A549 (cell line): ENCODE measurements around the gene HSD3B7.
"Not testable (repeated sequence)": the region's sequence is repeated elsewhere in the genome, so short reads cannot be mapped to it uniquely, and the experiment has no call there.

Experiments
- HDAC2 ChIP-seq: fragments of 200-600 bp; sonication (generic); IDR thresholded peaks from 2 replicates; pipeline ENCODE4 v1.6.1; 2016
- HOXA7 ChIP-seq: fragments of 250-450 bp; sonication (Bioruptor Pico); IDR thresholded peaks from 2 replicates; pipeline ENCODE4 v1.5.0; 2020; ENCODE audit warnings: mild to moderate bottlenecking, moderate library complexity
- HOXB13 ChIP-seq: fragments of 250-450 bp; sonication (Bioruptor Pico); IDR thresholded peaks from 2 replicates; pipeline ENCODE4 v1.5.0; 2020; ENCODE audit warnings: low read depth, mild to moderate bottlenecking, moderate library complexity
- JUNB ChIP-seq: fragments of >200 bp; sonication (Bioruptor Twin); formaldehyde crosslinking; IDR thresholded peaks from 2 replicates; pipeline ENCODE4 v1.6.1; 2016
- NR3C1 ChIP-seq: fragments of >200 bp; sonication (Bioruptor Twin); formaldehyde crosslinking; IDR thresholded peaks from 3 replicates; pipeline ENCODE4 v1.6.1; 2017
- POLR2A ChIP-seq: IDR thresholded peaks from 2 replicates; pipeline ENCODE4 v1.6.1; 2012; ENCODE audit warnings: mild to moderate bottlenecking, low read length
- RAD21 ChIP-seq, 2 experiments: fragments of >200 bp in 1 of 2; sonication (Bioruptor Twin) in 1 of 2; formaldehyde crosslinking in 1 of 2; IDR thresholded peaks in 1 of 2; conservative IDR thresholded peaks in 1 of 2; 2 replicates in 1 of 2; 3 replicates in 1 of 2; pipeline ENCODE4 v1.6.1; 2012 to 2018; ENCODE audit warnings: inconsistent platforms in 1 of 2
- RCOR1 ChIP-seq: fragments of 150-350 bp; IDR thresholded peaks from 2 replicates; pipeline ENCODE4 v1.6.1; 2014; ENCODE audit warnings: antibody characterized with exemption, low read length, low read depth
- RFX5 ChIP-seq: fragments of 450-650 bp; IDR thresholded peaks from 2 replicates; pipeline ENCODE4 v1.7.1; 2014; ENCODE audit warnings: antibody characterized with exemption, mild to moderate bottlenecking, moderate library complexity
- TF ChIP-seq, protein P1 (sequence below): fragments of >200 bp; sonication (Bioruptor Twin); formaldehyde crosslinking; IDR thresholded peaks from 3 replicates; pipeline ENCODE4 v1.5.1; 2016
- TF ChIP-seq, protein P2 (sequence below): fragments of 200-600 bp; sonication (generic); IDR thresholded peaks from 2 replicates; pipeline ENCODE4 v1.6.1; 2016; ENCODE audit warnings: antibody characterized with exemption, mild to moderate bottlenecking, moderate library complexity
- TF ChIP-seq, protein P3 (sequence below): IDR thresholded peaks from 2 replicates; pipeline ENCODE4 v1.6.1; 2012
- TF ChIP-seq, protein P4 (sequence below): fragments of >200 bp; sonication (Bioruptor Twin); formaldehyde crosslinking; IDR thresholded peaks from 3 replicates; pipeline ENCODE4 v1.6.1; 2016
- TF ChIP-seq, protein P5 (sequence below): fragments of 150-350 bp; IDR thresholded peaks from 2 replicates; pipeline ENCODE4 v1.6.1; 2014; ENCODE audit warnings: low read depth, mild to moderate bottlenecking, low read length

DNA sequence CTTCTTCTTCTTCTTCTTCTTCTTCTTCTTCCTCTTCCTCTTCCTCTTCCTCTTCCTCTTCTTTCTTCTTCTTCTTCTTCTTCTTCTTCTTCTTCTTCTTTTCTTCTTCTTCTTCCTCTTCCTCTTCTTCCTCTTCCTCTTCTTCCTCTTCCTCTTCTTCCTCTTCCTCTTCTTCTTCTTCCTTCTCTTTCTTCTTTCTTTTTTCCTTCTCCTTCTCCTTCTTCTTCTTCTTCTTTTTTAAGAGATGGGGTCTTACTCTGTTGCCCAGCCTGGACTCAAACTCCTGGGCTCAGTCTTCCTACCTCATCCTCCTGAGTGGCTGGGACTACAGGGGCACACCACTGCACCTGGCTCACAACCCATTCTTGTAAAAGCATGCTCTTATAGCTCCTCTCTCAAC, 28.3 kb downstream of the HSD3B7 start:
- TF ChIP-seq, protein P1, sequence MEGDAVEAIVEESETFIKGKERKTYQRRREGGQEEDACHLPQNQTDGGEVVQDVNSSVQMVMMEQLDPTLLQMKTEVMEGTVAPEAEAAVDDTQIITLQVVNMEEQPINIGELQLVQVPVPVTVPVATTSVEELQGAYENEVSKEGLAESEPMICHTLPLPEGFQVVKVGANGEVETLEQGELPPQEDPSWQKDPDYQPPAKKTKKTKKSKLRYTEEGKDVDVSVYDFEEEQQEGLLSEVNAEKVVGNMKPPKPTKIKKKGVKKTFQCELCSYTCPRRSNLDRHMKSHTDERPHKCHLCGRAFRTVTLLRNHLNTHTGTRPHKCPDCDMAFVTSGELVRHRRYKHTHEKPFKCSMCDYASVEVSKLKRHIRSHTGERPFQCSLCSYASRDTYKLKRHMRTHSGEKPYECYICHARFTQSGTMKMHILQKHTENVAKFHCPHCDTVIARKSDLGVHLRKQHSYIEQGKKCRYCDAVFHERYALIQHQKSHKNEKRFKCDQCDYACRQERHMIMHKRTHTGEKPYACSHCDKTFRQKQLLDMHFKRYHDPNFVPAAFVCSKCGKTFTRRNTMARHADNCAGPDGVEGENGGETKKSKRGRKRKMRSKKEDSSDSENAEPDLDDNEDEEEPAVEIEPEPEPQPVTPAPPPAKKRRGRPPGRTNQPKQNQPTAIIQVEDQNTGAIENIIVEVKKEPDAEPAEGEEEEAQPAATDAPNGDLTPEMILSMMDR = not testable (repeated sequence)
- TF ChIP-seq, protein P2, sequence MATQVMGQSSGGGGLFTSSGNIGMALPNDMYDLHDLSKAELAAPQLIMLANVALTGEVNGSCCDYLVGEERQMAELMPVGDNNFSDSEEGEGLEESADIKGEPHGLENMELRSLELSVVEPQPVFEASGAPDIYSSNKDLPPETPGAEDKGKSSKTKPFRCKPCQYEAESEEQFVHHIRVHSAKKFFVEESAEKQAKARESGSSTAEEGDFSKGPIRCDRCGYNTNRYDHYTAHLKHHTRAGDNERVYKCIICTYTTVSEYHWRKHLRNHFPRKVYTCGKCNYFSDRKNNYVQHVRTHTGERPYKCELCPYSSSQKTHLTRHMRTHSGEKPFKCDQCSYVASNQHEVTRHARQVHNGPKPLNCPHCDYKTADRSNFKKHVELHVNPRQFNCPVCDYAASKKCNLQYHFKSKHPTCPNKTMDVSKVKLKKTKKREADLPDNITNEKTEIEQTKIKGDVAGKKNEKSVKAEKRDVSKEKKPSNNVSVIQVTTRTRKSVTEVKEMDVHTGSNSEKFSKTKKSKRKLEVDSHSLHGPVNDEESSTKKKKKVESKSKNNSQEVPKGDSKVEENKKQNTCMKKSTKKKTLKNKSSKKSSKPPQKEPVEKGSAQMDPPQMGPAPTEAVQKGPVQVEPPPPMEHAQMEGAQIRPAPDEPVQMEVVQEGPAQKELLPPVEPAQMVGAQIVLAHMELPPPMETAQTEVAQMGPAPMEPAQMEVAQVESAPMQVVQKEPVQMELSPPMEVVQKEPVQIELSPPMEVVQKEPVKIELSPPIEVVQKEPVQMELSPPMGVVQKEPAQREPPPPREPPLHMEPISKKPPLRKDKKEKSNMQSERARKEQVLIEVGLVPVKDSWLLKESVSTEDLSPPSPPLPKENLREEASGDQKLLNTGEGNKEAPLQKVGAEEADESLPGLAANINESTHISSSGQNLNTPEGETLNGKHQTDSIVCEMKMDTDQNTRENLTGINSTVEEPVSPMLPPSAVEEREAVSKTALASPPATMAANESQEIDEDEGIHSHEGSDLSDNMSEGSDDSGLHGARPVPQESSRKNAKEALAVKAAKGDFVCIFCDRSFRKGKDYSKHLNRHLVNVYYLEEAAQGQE = not testable (repeated sequence)
- TF ChIP-seq HOXA7 (CRISPR knock-in tag); RAD21 (conservative IDR thresholded peaks at IDR 0.05 in 1 of 2, IDR thresholded peaks at IDR 0.05 in 1 of 2); RCOR1; POLR2A; RFX5; HDAC2; NR3C1; HOXB13 (CRISPR knock-in tag); JUNB: not testable (repeated sequence)
- TF ChIP-seq, protein P3, sequence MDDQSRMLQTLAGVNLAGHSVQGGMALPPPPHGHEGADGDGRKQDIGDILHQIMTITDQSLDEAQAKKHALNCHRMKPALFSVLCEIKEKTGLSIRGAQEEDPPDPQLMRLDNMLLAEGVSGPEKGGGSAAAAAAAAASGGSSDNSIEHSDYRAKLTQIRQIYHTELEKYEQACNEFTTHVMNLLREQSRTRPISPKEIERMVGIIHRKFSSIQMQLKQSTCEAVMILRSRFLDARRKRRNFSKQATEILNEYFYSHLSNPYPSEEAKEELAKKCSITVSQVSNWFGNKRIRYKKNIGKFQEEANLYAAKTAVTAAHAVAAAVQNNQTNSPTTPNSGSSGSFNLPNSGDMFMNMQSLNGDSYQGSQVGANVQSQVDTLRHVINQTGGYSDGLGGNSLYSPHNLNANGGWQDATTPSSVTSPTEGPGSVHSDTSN = not testable (repeated sequence)
- TF ChIP-seq, protein P4, sequence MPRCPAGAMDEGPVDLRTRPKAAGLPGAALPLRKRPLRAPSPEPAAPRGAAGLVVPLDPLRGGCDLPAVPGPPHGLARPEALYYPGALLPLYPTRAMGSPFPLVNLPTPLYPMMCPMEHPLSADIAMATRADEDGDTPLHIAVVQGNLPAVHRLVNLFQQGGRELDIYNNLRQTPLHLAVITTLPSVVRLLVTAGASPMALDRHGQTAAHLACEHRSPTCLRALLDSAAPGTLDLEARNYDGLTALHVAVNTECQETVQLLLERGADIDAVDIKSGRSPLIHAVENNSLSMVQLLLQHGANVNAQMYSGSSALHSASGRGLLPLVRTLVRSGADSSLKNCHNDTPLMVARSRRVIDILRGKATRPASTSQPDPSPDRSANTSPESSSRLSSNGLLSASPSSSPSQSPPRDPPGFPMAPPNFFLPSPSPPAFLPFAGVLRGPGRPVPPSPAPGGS = not testable (repeated sequence)
- TF ChIP-seq, protein P5, sequence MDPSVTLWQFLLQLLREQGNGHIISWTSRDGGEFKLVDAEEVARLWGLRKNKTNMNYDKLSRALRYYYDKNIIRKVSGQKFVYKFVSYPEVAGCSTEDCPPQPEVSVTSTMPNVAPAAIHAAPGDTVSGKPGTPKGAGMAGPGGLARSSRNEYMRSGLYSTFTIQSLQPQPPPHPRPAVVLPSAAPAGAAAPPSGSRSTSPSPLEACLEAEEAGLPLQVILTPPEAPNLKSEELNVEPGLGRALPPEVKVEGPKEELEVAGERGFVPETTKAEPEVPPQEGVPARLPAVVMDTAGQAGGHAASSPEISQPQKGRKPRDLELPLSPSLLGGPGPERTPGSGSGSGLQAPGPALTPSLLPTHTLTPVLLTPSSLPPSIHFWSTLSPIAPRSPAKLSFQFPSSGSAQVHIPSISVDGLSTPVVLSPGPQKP = not testable (repeated sequence)
